Karpas-422 (cell line): Measurements from ENCODE around the gene LRRC74A. TPM values are rescaled to one million over a fixed set of nuclear protein-coding genes. Genes with fewer than 3 reads are reported as not detected.

Source experiments
- DNase-seq: peaks from one replicate; pipeline ENCODE4 v3.0.0-alpha.2; 2015
- H2AFZ ChIP-seq: fragments of 200-600 bp; sonication (generic); 2 replicates; pipeline ENCODE4 v1.6.1; 2014; ENCODE audit warnings: antibody characterized with exemption, low read length, mixed read lengths
- H3K27ac ChIP-seq: fragments of 200-600 bp; sonication (generic); 2 replicates; pipeline ENCODE4 v1.5.1; 2014; ENCODE audit warnings: mild to moderate bottlenecking, low read length, moderate library complexity
- H3K27me3 ChIP-seq: fragments of 200-600 bp; sonication (generic); 2 replicates; pipeline ENCODE4 v1.6.1; 2014; ENCODE audit warnings: low read length, mixed read lengths
- H3K36me3 ChIP-seq: fragments of 200-600 bp; sonication (generic); 2 replicates; pipeline ENCODE4 v1.6.1; 2014; ENCODE audit warnings: low read length, mixed read lengths; ENCODE audit not compliant: insufficient read depth
- H3K4me1 ChIP-seq: fragments of 200-600 bp; sonication (generic); 2 replicates; pipeline ENCODE4 v1.6.1; 2014; ENCODE audit warnings: mild to moderate bottlenecking, low read length, mixed read lengths
- H3K4me2 ChIP-seq: fragments of 200-600 bp; sonication (generic); 2 replicates; pipeline ENCODE4 v1.6.1; 2014; ENCODE audit warnings: low read length, low read depth, mild to moderate bottlenecking; ENCODE audit not compliant: poor library complexity, severe bottlenecking
- H3K4me3 ChIP-seq: fragments of 200-600 bp; sonication (generic); 2 replicates; pipeline ENCODE4 v1.5.1; 2014; ENCODE audit warnings: mild to moderate bottlenecking, antibody characterized with exemption, low read length, mixed read lengths
- H3K79me2 ChIP-seq: fragments of 200-600 bp; sonication (generic); 2 replicates; pipeline ENCODE4 v1.6.1; 2014; ENCODE audit warnings: mild to moderate bottlenecking, low read length, mixed read lengths
- H3K9ac ChIP-seq: fragments of 200-600 bp; sonication (generic); 2 replicates; pipeline ENCODE4 v1.6.0; 2014; ENCODE audit warnings: low read length
- H3K9me2 ChIP-seq: fragments of 200-600 bp; sonication (generic), shearing (Covaris generic); replicated peaks from 2 replicates; pipeline ENCODE4 v1.6.0; 2014; ENCODE audit warnings: mild to moderate bottlenecking, low read length, moderate library complexity; ENCODE audit not compliant: insufficient read depth
- H3K9me3 ChIP-seq: fragments of 300-700, 200-600 bp; sonication (generic); 2 replicates; pipeline ENCODE4 v1.6.1; 2014; ENCODE audit warnings: low read length, mixed read lengths
- H4K20me1 ChIP-seq: fragments of 200-600 bp; sonication (generic); 2 replicates; pipeline ENCODE4 v1.6.1; 2014; ENCODE audit warnings: mild to moderate bottlenecking, antibody characterized with exemption, low read length, low read depth; ENCODE audit not compliant: insufficient read depth
- total RNA-seq: library from RNA; depleted of rRNA; stranded (reverse); fragments of >200 nt; shearing (Covaris generic); gene quantifications from 2 replicates; pipeline ENCODE4 v1.2.3, GENCODE V29; 2014; ENCODE audit warnings: low replicate concordance

The LRRC74A gene
- total RNA-seq, 1 experiment from 2014 or later, result not detected

GRCh38 chr14:76876076-76876475 is 49.9 kb downstream of the LRRC74A start:
- Histone ChIP-seq H3K4me1 (no peaks in the 10 kb centered on the region), H3K9me2 (no peaks in the 10 kb centered on the region), H3K27me3 (no peaks in the 10 kb centered on the region; the same call in 1 of the 2 replicates), H3K36me3 (no peaks in the 10 kb centered on the region), H3K9me3 (peaks cover 7% of the 10 kb centered on the region), H3K79me2 (no peaks in the 10 kb centered on the region), H3K4me3 (no peak overlapping the region), H2AFZ (no peak overlapping the region), H3K9ac (no peak overlapping the region), H4K20me1 (no peaks in the 10 kb centered on the region), H3K27ac (no peak overlapping the region), H3K4me2 (no peak overlapping the region)
- DNase-seq, result peak; percentile 78

DNA sequence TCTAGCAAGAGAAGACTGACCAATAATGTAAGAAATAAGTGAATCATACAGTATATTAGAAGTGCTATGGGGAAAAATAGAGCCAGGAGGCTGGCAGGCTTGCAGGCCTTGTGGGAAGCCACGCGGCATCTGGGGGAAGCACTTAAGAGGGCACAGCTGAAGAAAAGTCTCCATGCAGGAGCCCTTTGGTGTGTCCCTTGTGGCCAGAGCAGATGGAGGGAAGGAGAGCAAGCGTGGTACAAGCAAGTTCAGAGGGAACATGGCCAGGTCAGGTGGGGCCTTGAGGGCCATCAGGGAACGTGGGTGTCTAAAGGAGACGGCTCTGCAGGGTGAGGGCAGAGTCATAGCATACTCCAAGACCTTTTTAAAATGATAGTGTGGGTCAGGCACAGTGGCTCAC is 51.7 kb downstream of the LRRC74A start:
- Histone ChIP-seq H2AFZ (no peak overlapping the region), H3K9me2 (no peaks in the 10 kb centered on the region), H3K36me3 (no peaks in the 10 kb centered on the region), H3K4me2 (no peak overlapping the region), H3K27ac (no peak overlapping the region), H3K4me3 (no peak overlapping the region), H3K9ac (no peak overlapping the region), H3K27me3 (no peaks in the 10 kb centered on the region; the same call in 1 of the 2 replicates), H3K79me2 (no peaks in the 10 kb centered on the region), H3K4me1 (no peaks in the 10 kb centered on the region), H3K9me3 (peaks cover 7% of the 10 kb centered on the region), H4K20me1 (no peaks in the 10 kb centered on the region)
- no peak for DNase-seq

DNA sequence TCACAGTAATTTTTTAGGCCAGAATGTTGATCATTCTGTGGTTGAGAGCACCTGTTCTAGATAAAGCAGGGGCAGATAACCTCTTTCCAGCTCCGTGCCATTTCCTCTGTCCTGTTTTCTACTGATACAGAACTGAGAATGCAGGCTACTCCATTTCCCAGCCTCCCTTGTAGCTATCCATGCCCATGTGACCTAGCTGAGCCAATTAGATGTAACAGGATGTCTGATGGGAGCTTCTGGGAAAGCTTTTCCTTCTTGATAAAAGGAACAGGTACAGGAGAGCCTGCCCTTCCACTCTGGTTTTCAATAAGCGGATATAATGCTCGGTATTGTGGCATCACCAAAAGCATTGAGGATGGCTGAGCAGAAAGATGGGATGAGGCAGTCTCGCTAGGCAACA is 54.2 kb downstream of the LRRC74A start:
- Histone ChIP-seq H3K4me2 (no peak overlapping the region), H3K4me3 (no peak overlapping the region), H3K27me3 (no peaks in the 10 kb centered on the region; the same call in 1 of the 2 replicates), H4K20me1 (no peaks in the 10 kb centered on the region), H3K9me2 (no peaks in the 10 kb centered on the region), H3K9ac (no peak overlapping the region), H3K36me3 (no peaks in the 10 kb centered on the region), H3K4me1 (no peaks in the 10 kb centered on the region), H3K79me2 (no peaks in the 10 kb centered on the region), H2AFZ (no peak overlapping the region), H3K27ac (no peak overlapping the region), H3K9me3 (peaks cover 4% of the 10 kb centered on the region)
- no peak for DNase-seq

- Histone ChIP-seq H3K4me3 (no peak overlapping the region), H3K79me2 (no peaks in the 10 kb centered on the region), H3K9me2 (no peaks in the 10 kb centered on the region), H3K9me3 (no peaks in the 10 kb centered on the region), H3K27me3 (no peaks in the 10 kb centered on the region; the same call in 1 of the 2 replicates), H3K4me1 (no peaks in the 10 kb centered on the region), H2AFZ (no peak overlapping the region), H4K20me1 (no peaks in the 10 kb centered on the region), H3K4me2 (no peak overlapping the region), H3K27ac (no peak overlapping the region), H3K9ac (no peak overlapping the region), H3K36me3 (no peaks in the 10 kb centered on the region)
- no peak for DNase-seq
These were observed 55.1 kb downstream of the LRRC74A start for GRCh38 chr14:76881348-76881747.

GRCh38 chr14:76882651-76883050 is 56.4 kb downstream of the LRRC74A start:
- no peak for DNase-seq
- H3K27ac ChIP-seq, result no peak overlapping the region
- no peaks in the 10 kb centered on the region; the same call in 1 of the 2 replicates for H3K27me3 ChIP-seq
- no peaks in the 10 kb centered on the region for H4K20me1 ChIP-seq
- H2AFZ ChIP-seq, result no peak overlapping the region
- H3K36me3 ChIP-seq, result no peaks in the 10 kb centered on the region
- no peaks in the 10 kb centered on the region for H3K79me2 ChIP-seq
- no peaks in the 10 kb centered on the region for H3K4me1 ChIP-seq
- no peaks in the 10 kb centered on the region for H3K9me3 ChIP-seq
- no peak overlapping the region for H3K4me2 ChIP-seq
- H3K9ac ChIP-seq, result no peak overlapping the region
- no peaks in the 10 kb centered on the region for H3K9me2 ChIP-seq
- no peak overlapping the region for H3K4me3 ChIP-seq

DNA sequence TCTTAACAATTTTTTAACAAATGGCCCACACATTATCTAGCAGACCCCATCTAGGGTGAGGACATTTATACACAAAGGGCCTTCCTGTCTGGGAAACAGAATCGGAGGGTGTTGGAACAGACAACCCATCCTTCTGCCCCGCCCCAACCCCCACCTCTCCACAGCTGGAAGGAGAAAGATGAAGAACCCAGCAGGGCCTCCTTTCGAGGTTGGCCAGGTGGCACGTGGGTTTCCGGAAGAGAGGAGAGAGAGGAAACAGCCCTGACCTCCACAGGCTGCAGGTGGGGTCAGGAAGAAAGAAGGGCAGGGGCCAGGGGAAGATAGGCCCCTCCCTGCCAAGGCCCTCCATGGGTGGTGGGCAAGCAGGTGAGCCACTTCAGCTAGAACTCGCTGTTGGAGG is 57.2 kb downstream of the LRRC74A start:
- Histone ChIP-seq H3K27ac (no peak overlapping the region), H3K27me3 (no peaks in the 10 kb centered on the region; the same call in 1 of the 2 replicates), H3K36me3 (no peaks in the 10 kb centered on the region), H2AFZ (no peak overlapping the region), H4K20me1 (no peaks in the 10 kb centered on the region), H3K79me2 (no peaks in the 10 kb centered on the region), H3K4me2 (no peak overlapping the region), H3K9me3 (no peaks in the 10 kb centered on the region), H3K9me2 (no peaks in the 10 kb centered on the region), H3K4me3 (no peak overlapping the region), H3K4me1 (no peaks in the 10 kb centered on the region), H3K9ac (no peak overlapping the region)
- DNase-seq, result no peak

DNA sequence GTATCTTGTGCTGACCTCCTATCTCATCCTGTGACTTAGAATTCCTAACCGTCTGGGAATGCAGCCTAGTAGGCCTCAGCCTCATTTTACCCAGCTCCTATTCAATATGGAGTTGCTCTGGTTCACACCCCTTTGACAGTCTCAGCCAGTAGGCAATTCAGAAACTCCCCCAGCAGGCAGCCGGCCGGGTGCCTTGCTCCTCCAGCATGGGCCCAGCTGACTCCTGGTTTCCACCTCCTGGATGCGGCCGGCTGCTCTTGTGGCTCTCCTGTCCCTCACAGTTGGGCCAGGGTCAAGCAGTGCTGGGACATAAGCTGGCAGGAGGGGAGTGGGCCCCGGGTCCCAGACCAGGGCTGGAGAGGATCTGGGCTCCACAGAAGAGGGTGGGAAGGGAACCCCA is 58.2 kb downstream of the LRRC74A start:
- Histone ChIP-seq H3K9me2 (no peaks in the 10 kb centered on the region), H4K20me1 (no peaks in the 10 kb centered on the region), H3K36me3 (no peaks in the 10 kb centered on the region), H3K27me3 (peaks cover 3% of the 10 kb centered on the region; the same call in 1 of the 2 replicates), H3K4me1 (no peaks in the 10 kb centered on the region), H3K9me3 (no peaks in the 10 kb centered on the region), H3K79me2 (no peaks in the 10 kb centered on the region), H3K9ac (no peak overlapping the region), H3K27ac (no peak overlapping the region), H2AFZ (no peak overlapping the region), H3K4me2 (no peak overlapping the region), H3K4me3 (no peak overlapping the region)
- no peak for DNase-seq

DNA sequence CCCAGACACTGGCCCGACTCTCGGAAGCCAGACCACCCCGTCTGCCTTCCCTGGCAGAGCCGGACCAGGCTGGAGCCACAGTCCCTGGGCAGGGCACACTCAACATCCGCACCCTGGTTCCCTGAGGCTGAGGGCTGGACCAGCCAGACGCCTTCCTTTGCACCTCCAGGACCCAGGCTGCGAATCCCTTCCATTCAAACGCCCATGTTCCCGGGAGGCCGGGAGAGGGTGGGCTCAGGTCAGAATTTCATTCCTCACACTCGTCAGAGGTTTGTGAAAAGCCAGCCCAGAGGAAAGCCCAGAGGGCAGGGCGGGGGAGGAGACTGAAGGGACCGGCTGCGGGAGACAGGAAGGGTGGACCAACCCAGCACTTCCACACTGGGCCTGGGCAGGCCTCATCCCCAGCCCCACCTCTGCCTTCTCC is 58.7 kb downstream of the LRRC74A start:
- Histone ChIP-seq H3K4me2 (no peak overlapping the region), H3K27me3 (peaks cover 3% of the 10 kb centered on the region; the same call in 1 of the 2 replicates), H2AFZ (no peak overlapping the region), H3K9me2 (no peaks in the 10 kb centered on the region), H3K9me3 (no peaks in the 10 kb centered on the region), H3K4me3 (no peak overlapping the region), H3K9ac (no peak overlapping the region), H4K20me1 (no peaks in the 10 kb centered on the region), H3K36me3 (no peaks in the 10 kb centered on the region), H3K27ac (no peak overlapping the region), H3K79me2 (no peaks in the 10 kb centered on the region), H3K4me1 (no peaks in the 10 kb centered on the region)
- no peak for DNase-seq

GRCh38 chr14:76887191-76887590 is 61.0 kb downstream of the LRRC74A start:
- H3K9ac ChIP-seq, result no peak overlapping the region
- H3K79me2 ChIP-seq, result no peaks in the 10 kb centered on the region
- H3K27ac ChIP-seq, result no peak overlapping the region
- DNase-seq, result no peak
- no peak overlapping the region for H3K4me2 ChIP-seq
- no peak overlapping the region for H2AFZ ChIP-seq
- H3K9me2 ChIP-seq, result no peaks in the 10 kb centered on the region
- H3K9me3 ChIP-seq, result no peaks in the 10 kb centered on the region; the same call in 1 of the 2 replicates
- H3K4me1 ChIP-seq, result no peaks in the 10 kb centered on the region
- H4K20me1 ChIP-seq, result no peaks in the 10 kb centered on the region
- no peak overlapping the region for H3K4me3 ChIP-seq
- peaks cover 3% of the 10 kb centered on the region; the same call in 1 of the 2 replicates for H3K27me3 ChIP-seq
- H3K36me3 ChIP-seq, result no peaks in the 10 kb centered on the region
